Islet precursor cell (in vitro differentiated cells): ENCODE measurements around the gene GRAMD4.

ENCODE experiments used
- DNase-seq: peaks from one replicate; pipeline ENCODE4 v3.0.0-alpha.2; 2018

Gene GRAMD4

GRCh38 chr22:46659059-46659790 is 39.0 kb downstream of the GRAMD4 start:
- DNase-seq: no peak

GRCh38 chr22:46659791-46660186 is 39.6 kb downstream of the GRAMD4 start:
- no peak for DNase-seq

- no peak for DNase-seq
These were observed 40.5 kb downstream of the GRAMD4 start for GRCh38 chr22:46660604-46661201.

- no peak for DNase-seq
These were observed 41.1 kb downstream of the GRAMD4 start for GRCh38 chr22:46661221-46661851.

- DNase-seq: no peak
These were observed 42.0 kb downstream of the GRAMD4 start for GRCh38 chr22:46662226-46662625.

- DNase-seq: no peak
These were observed 42.8 kb downstream of the GRAMD4 start for GRCh38 chr22:46663001-46663400.

- DNase-seq: no peak
These were observed 43.4 kb downstream of the GRAMD4 start for GRCh38 chr22:46663436-46664100.

GRCh38 chr22:46664301-46664855 is 44.2 kb downstream of the GRAMD4 start:
- no peak for DNase-seq

GRCh38 chr22:46665151-46665695 is 45.0 kb downstream of the GRAMD4 start:
- DNase-seq: no peak

GRCh38 chr22:46665751-46666280 is 45.6 kb downstream of the GRAMD4 start:
- DNase-seq: no peak

GRCh38 chr22:46666577-46667244 is 46.5 kb downstream of the GRAMD4 start:
- no peak for DNase-seq

- DNase-seq: no peak
These were observed 47.0 kb downstream of the GRAMD4 start for GRCh38 chr22:46667245-46667623.

GRCh38 chr22:46668116-46668515 is 47.9 kb downstream of the GRAMD4 start:
- no peak for DNase-seq

GRCh38 chr22:46669201-46669600 is 49.0 kb downstream of the GRAMD4 start:
- no peak for DNase-seq

GRCh38 chr22:46671824-46672432 is 51.7 kb downstream of the GRAMD4 start:
- no peak for DNase-seq

- DNase-seq: no peak
These were observed 52.5 kb downstream of the GRAMD4 start for GRCh38 chr22:46672731-46673130.

GRCh38 chr22:46673205-46673604 is 53.0 kb downstream of the GRAMD4 start:
- DNase-seq: no peak

GRCh38 chr22:46673662-46674236 is 53.6 kb downstream of the GRAMD4 start:
- no peak for DNase-seq

GRCh38 chr22:46674367-46674781 is 54.2 kb downstream of the GRAMD4 start:
- no peak for DNase-seq

- no peak for DNase-seq
These were observed 54.7 kb downstream of the GRAMD4 start for GRCh38 chr22:46674906-46675305.

- DNase-seq: no peak
These were observed 55.3 kb downstream of the GRAMD4 start for GRCh38 chr22:46675479-46675878.
